SK-N-DZ (cell line): ENCODE measurements around the gene WNT3A.

Experiments used
- DNase-seq: peaks from one replicate; pipeline ENCODE4 v3.0.0-alpha.2; 2015; ENCODE audit warnings: low spot score

Gene WNT3A

DNA sequence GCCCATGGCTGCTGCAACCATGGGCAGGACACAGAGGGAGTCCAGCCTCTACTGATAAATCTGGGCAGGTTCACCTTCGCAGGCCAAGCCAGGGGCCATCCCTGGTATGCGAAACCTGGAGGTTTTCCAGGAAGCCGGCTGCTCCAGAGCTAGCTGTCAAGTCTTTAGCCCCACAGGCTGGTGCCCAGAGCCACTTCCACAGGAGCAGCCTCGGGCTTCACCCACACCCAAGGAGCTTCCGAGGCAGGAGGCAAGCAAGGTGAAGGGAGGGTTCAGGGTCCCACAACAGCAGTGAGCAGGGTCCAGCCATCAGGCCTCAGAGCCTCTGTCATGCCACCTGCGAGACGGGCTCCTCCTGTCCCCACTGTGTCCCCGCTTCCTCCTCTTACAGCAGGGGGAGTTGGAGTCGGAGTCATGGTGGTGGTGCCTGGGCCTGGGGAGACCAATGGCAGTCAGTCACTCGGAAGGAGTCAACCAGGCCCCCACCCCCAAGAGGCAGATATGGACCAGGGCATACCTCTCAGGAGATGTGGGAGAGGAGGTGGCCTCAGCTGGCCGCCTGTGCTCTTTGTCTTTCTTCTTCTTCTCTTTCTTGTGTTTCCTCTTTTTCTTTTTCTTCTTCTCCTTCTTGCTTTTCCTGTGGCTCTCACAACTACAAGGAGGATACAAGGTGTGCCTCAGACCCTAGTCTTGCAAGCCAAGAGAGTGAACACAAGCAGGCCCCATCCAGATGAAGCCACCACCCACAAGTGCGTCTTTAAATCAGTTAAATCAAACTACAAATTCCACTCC lies 94.2 kb downstream of the WNT3A start:
- DNase-seq, result no peak

GRCh38 chr1:228101614-228101993 lies 94.8 kb downstream of the WNT3A start:
- no peak for DNase-seq

GRCh38 chr1:228101994-228102790 lies 95.4 kb downstream of the WNT3A start:
- peak; percentile 42 for DNase-seq

GRCh38 chr1:228102791-228103620 lies 96.2 kb downstream of the WNT3A start, which contains the start of gene C1orf35:
Gene C1orf35 (minus strand): TSS chr1:228103325. CDS start chr1:228103227, 98 bp downstream.
- DNase-seq, result peak; percentile 90

- DNase-seq, result no peak
Measured at GRCh38 chr1:228104526-228105269, 97.9 kb downstream of the WNT3A start.

- DNase-seq, result no peak
Measured at GRCh38 chr1:228105270-228105995, 98.6 kb downstream of the WNT3A start.

GRCh38 chr1:228105996-228106799 lies 99.4 kb downstream of the WNT3A start:
- no peak for DNase-seq

GRCh38 chr1:228106800-228107054 lies 99.9 kb downstream of the WNT3A start:
- DNase-seq, result no peak

DNA sequence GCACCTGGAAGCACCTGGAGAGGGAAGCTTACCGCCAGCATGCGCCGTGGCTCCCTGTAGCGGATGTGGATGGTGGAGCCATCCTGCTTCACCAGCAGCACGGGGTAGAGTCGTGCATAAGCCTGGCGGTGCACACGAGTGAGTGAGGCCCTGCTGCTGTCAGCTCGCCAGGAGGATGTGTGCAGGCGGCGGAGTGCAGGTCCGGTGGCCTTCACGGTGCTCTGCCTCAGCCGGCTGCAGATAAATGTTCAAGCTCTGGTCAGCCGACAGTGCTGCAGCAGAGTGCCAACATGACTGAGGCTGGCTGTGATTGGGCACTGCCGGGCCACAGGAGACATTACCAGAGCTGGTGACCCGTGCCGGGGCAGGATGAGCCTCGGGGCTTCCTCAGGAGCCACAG lies 100.8 kb downstream of the WNT3A start:
- DNase-seq, result no peak

DNA sequence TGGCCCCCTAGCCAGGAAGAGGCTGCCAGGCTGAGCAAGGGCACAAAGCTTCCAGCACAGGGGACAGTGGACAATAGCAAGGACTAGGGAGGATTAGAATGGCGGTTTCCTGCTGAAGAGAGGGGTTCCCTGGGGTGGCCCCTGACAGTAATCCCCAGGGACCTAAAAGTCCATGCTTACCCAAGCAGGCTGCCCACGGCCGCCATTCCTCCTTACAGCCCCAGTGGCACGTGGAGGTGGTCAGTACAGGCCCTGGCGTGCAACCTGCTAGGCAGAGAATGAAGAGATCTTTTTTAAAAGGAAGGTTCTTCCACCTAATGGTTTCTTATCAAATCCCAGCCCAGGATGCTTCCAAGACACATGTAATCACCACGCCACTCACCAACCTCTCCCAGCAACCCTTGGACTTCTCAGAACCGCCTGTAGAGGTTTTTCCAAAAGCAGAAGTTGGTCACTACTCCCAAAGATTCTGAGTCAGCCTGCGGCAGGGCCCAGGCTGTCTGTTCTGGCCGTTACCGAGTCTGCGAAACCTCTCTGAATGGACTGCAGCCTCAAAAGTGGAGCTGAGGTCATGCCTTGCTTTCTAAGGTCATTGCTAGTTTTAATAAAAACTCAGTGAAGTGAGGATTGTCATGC lies 101.4 kb downstream of the WNT3A start:
- no peak for DNase-seq

DNA sequence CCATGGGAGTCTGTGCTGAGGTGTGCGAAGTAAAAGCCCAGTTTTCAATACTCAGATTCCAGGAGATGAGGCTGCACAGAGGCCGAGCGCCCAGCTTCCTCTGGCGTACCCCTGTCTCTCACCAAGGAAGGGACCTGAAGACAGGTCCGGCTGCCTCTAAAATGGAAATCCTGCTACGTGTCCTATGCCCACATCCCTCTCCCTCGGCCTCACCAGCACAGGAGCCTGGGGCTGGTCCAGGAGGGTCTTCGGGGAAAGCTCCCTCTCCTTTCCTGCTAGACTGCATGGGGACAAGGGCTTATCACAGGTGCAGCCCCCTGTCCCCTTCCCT lies 101.9 kb downstream of the WNT3A start:
- no peak for DNase-seq

GRCh38 chr1:228109073-228109961 lies 102.5 kb downstream of the WNT3A start, which contains the start of gene MRPL55:
Gene MRPL55 (minus strand): TSS chr1:228109299. CDS start chr1:228108260, 1,039 bp downstream.
- peak; percentile 94 for DNase-seq

- DNase-seq, result no peak
Measured at GRCh38 chr1:228109962-228110488, 103.2 kb downstream of the WNT3A start.

DNA sequence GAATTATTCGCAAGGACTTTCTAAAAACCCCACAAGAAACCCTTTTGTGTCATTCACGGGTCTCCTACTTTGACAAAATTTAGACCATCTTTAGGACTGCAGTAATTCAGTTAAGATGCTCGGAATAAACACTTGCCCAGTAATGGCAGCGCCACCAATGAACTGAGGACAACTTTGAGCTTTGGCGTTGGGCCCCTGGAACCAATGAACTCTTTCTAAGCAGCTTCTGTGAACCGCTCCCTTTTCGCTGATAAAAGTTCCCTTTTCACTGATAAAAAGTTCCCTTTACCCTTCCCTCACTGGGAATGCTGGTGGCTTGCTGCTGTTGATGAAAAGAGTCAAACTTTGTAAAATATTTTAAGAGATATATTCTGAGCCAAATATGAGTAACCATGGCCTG lies 103.8 kb downstream of the WNT3A start:
- no peak for DNase-seq
